Left colon (tissue), 2 donors: Measurements from ENCODE around the gene MAPK8IP2. TPM values are rescaled to one million over a fixed set of nuclear protein-coding genes. Genes with fewer than 3 reads are reported as not detected.
"Not testable (repeated sequence)": the region's sequence is repeated elsewhere in the genome, so short reads cannot be mapped to it uniquely, and the experiment has no call there.

Experiments
- ATAC-seq: fragments of 200-7000 bp; cut with Tn5 transposase; one replicate; pipeline ENCODE4 v1.9.1; 2020; ENCODE audit warnings: mild to moderate bottlenecking, moderate library complexity
- DNase-seq, 2 donors: peaks; one replicate each; pipeline ENCODE4 v3.0.0-alpha.2; 2020
- intact Hi-C, 2 donors: fragments of 100-400 bp; cut with DNase I in 1 of 2; cut with micrococcal nuclease in 1 of 2; formaldehyde crosslinking; loops; one replicate each; pipeline versions ENCODE4 v1.11.2 to v1.14.0; 2022; cut with DNase I, micrococcal nuclease
- total RNA-seq, 2 donors: library from RNA; stranded (reverse); fragmentation: NEBNext Ultra II Directional; extraction: Animal tissue kit (Norgen Biotek cat#: 25700); gene quantifications; one replicate each; pipeline ENCODE4 v1.2.1, GENCODE V29; 2021
- donor health status: DM: no; HTN: no; CAD: no.
- donor health status: DM: yes; HTN: yes; CAD: no.

MAPK8IP2 gene
- total RNA-seq, 2 donors from 2014 or later = 1.2 to 1.5 TPM

DNA sequence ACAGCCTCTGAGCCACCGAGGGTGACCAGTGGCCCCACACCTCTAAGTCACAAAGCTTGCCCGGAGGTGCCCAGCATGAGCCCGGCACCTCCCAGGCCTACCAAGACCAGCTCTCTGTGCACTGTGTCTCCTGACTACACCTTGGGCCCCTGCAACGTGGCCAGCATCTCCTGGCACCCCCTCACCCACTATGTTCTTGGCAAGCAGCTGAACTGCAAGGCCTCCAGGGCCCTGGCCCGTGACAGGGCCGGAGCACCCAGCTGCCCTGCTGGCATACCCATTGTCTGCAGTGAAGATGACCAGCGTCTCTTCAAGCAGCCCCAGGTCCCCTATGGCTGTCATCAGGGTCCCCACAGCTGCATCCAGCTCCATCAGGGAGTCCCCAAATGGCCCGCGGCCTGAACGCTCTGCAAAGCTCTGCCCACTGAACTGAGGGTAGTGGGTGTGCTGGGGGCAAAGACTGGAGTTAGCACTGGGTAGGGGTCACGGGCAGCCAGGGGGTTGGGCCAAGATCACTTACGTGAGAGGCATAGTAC is 25.8 kb downstream of the MAPK8IP2 start:
- DNase-seq (no peak), ATAC-seq (no peak)
- intact Hi-C loops = no loop called here

- intact Hi-C loops = no loop called here
- ATAC-seq (peak; percentile 4), DNase-seq (peak; percentile 38 to 58)
Observed at GRCh38 chr22:50626850-50627641, 26.5 kb downstream of the MAPK8IP2 start.

- peak; percentile 85 for ATAC-seq
- intact Hi-C loops = no loop called here
- peak; percentile 83 to 86 for DNase-seq
Observed at GRCh38 chr22:50627642-50628542, 27.3 kb downstream of the MAPK8IP2 start, which contains the start of gene ARSA. TSS of gene ARSA (minus strand) at chr22:50628152. CDS start at chr22:50627779, 373 bp downstream.

GRCh38 chr22:50628543-50629134 is 28.0 kb downstream of the MAPK8IP2 start:
- DNase-seq (peak in 1 of 2 donors; percentile 35), ATAC-seq (peak; percentile 28)
- intact Hi-C loops = no loop called here

DNA sequence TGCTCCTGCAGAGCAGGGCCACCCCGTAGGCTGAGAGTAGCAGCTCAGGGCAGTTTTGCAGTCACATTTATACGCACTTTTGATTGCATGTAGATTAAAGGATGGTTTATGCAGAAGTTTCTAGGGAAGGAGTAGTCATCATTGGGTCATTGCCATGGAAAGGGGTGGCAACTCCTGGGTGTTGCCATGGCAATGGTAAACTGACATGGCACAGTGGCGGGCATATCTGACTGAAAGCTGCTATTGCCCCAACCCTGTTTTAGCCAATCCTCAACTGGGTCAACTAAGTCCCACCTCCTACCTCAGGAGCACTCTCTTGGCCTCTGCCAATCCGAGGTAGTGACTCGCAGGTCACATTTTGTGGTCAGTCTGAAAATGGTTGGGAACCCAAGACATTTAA is 29.8 kb downstream of the MAPK8IP2 start:
- ATAC-seq (no peak), DNase-seq (no peak)
- intact Hi-C loops = no loop called here

DNA sequence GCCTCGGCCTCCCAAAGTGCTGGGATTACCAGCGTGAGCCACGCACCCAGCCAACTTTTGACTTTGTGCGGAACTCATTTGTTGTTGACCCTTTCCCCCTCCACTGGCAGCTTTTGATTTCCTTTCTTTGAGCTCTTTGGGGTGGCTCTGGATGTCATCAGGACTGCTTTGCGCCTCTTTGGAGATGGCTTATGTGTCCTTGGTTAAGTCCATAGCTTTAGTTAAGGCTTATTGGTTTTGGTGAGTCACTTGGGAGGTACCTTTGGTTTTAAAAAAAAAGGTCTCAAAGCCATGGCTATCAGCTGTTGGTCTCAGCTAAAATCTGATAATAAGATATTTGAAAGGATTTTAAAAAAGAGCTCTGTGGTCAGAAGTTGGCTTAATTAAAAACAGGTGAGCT is 32.5 kb downstream of the MAPK8IP2 start:
- no peak for ATAC-seq
- no peak for DNase-seq

GRCh38 chr22:50633771-50634170 is 33.2 kb downstream of the MAPK8IP2 start:
- no peak for DNase-seq
- no peak for ATAC-seq
- intact Hi-C loops = no loop called here

More for the DNA sequence above, 32.5 kb downstream of the MAPK8IP2 start:
- intact Hi-C loops = no loop called here

- intact Hi-C loops = no loop called here
- DNase-seq = no peak
- ATAC-seq = no peak
Observed at GRCh38 chr22:50635591-50635990, 35.0 kb downstream of the MAPK8IP2 start.

- DNase-seq, ATAC-seq, intact Hi-C loops: not testable (repeated sequence)
Observed at GRCh38 chr22:50640296-50640695, 39.7 kb downstream of the MAPK8IP2 start.

GRCh38 chr22:50640857-50641647 is 40.5 kb downstream of the MAPK8IP2 start:
- ATAC-seq (no peak), DNase-seq (no peak)
- intact Hi-C loops = no loop called here

GRCh38 chr22:50641696-50642607 is 41.4 kb downstream of the MAPK8IP2 start:
- DNase-seq (peak in 1 of 2 donors; percentile 17), ATAC-seq (peak; percentile 22)
- intact Hi-C loops = no loop called here

DNA sequence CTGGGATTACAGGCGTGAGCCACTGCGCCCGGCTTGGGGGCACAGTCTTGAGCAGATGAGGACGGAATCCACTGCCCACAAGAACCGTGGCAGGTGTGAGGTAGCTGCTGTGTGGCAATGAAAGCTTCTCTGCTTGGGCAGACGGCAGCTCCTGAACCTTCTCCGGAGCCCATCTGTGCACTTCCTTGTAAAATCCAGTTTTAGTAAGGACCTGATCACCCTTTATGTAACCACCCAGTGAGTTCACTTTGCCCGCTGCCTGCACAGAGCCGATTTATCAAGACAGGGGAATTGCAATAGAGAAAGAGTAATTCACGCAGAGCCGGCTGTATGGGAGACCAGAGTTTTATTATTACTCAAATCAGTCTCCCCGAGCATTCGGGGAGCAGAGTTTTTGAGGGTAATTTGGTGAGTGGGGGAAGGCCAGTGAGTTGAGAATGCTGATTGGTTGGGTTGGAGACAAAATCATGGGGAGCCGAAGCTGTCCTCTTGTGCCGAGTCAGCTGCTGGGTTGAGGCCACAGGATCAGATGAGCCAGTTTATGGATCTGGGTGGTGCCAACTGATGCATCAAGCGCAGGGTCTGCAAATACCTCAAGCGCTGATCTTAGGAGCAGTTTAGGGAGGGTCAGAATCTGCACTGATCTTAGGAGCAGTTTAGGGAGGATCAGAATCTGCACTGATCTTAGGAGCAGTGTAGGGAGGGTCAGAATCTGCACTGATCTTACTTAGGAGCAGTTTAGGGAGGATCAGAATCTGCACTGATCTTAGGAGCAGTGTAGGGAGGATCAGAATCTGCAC is 42.6 kb downstream of the MAPK8IP2 start:
- intact Hi-C loops = not testable (repeated sequence)

DNA sequence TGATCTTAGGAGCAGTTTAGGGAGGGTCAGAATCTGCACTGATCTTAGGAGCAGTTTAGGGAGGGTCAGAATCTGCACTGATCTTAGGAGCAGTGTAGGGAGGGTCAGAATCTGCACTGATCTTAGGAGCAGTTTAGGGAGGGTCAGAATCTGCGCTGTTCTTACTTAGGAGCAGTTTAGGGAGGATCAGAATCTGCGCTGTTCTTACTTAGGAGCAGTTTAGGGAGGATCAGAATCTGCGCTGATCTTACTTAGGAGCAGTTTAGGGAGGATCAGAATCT is 43.2 kb downstream of the MAPK8IP2 start:
- DNase-seq, intact Hi-C loops, ATAC-seq: not testable (repeated sequence)

More for the DNA sequence above, 42.6 kb downstream of the MAPK8IP2 start:
- DNase-seq, ATAC-seq: not testable (repeated sequence)

DNA sequence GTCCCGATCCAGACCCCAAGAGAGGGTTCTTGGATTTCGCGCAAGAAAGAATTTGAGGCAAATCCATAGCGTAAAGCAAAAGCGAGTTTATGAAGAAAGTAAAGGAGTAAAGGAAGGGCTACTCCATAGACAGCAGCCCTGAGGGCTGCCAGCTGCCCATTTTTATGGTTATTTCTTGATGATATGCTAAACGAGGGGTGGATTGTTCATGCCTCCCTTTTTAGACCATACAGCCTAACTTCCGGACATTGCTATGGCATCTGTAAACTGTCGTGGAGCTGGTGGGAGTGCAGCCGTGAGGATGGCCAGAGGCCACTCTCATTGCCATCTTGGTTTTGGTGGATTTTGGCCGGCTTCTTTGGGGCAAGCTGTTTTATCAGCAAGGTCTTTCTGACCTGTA is 52.7 kb downstream of the MAPK8IP2 start:
- DNase-seq = no peak
- no peak for ATAC-seq
- intact Hi-C loops = no loop called here

- ATAC-seq, intact Hi-C loops, DNase-seq: not testable (repeated sequence)
Observed at GRCh38 chr22:50654664-50655063, 54.1 kb downstream of the MAPK8IP2 start.
